ENCODE measurements around the gene BAHCC1. TPM values are rescaled to one million over a fixed set of nuclear protein-coding genes. Genes with fewer than 3 reads are reported as not detected.

Gene BAHCC1
- total and polyA plus RNA-seq, 2 donors from 2014 or later = 2.6 to 20.5 TPM

GRCh38 chr17:81399481-81400153, 4.4 kb downstream of the BAHCC1 start:
- TF ChIP-seq, protein P1, sequence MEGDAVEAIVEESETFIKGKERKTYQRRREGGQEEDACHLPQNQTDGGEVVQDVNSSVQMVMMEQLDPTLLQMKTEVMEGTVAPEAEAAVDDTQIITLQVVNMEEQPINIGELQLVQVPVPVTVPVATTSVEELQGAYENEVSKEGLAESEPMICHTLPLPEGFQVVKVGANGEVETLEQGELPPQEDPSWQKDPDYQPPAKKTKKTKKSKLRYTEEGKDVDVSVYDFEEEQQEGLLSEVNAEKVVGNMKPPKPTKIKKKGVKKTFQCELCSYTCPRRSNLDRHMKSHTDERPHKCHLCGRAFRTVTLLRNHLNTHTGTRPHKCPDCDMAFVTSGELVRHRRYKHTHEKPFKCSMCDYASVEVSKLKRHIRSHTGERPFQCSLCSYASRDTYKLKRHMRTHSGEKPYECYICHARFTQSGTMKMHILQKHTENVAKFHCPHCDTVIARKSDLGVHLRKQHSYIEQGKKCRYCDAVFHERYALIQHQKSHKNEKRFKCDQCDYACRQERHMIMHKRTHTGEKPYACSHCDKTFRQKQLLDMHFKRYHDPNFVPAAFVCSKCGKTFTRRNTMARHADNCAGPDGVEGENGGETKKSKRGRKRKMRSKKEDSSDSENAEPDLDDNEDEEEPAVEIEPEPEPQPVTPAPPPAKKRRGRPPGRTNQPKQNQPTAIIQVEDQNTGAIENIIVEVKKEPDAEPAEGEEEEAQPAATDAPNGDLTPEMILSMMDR (IDR thresholded peaks at IDR 0.05; ENCODE audit: borderline replicate concordance, extremely low read depth, insufficient read depth) = no peak
- peaks cover 0 to 31% (median 30%) of the 10 kb centered on the region in 3 donors for H3K4me1 ChIP-seq (ENCODE audit: control insufficient read depth in 2 of 3, insufficient read depth in 2 of 3, low read depth in 1 of 3, low read length in 3 of 3)
- FAIRE-seq = no peak

DNA sequence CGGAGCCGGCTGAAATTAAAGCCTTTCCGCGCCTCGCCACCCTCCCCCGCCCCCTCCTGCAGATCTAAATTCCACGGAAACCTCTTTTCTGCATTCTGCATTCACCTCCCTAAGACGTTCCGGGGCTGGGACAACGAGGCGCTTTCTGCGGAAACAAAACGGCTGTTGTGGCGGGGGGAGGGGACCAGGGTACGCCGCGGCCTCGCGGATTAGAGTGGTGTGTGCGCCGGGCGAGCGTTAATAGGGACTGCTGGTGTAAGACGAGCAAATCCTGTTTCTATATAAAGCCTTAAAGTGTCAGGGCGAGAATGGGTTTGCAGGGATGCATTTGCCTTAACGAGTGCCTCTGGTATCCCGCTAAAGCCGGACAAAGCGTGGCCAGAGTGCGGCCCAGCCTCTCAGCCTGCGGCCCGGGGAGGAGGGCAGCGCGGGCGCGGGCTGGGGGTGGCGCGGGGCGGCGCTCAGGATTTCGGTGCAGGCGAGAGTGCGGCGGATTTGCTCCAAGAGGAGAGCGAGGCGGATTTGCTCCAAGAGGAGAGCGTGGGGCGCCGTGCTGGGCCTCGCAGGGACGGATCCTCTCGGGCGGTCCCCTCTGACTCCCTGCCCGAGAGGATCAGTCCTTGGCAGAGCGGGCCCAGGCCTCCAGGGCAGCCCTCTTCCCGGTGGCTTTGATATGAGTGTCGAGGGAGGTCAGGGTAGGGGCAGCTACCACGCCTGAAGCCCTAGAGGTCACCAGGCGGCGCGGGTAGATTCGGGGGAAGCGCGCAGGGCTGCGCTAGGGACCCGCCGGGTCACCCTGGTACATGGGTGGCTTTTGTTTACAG, 5.1 kb downstream of the BAHCC1 start:
- FAIRE-seq = no peak
- intact Hi-C loops (cut with DNase I) = no loop called here
- peak overlapping the region; percentile 58 to 73 (median 67) for H3K4me3 ChIP-seq (ENCODE audit: low read length in 3 of 3)
- TF ChIP-seq, protein P1 (IDR thresholded peaks at IDR 0.05; ENCODE audit: borderline replicate concordance, extremely low read depth, insufficient read depth) = no peak
- peak overlapping the region in 2 of 3 donors; percentile 26 to 75 for H3K9ac ChIP-seq (ENCODE audit: low read length in 3 of 3)
- peak overlapping the region; percentile 80 to 93 for H3K27ac ChIP-seq (ENCODE audit: low read depth in 2 of 2, low read length in 2 of 2)
- no peaks in the 10 kb centered on the region for H3K36me3 ChIP-seq (ENCODE audit: control insufficient read depth in 2 of 3, insufficient read depth in 3 of 3, low read length in 3 of 3)
- H3K27me3 ChIP-seq (ENCODE audit: control insufficient read depth, insufficient read depth, low read length) = no peaks in the 10 kb centered on the region
- no peaks in the 10 kb centered on the region for H3K9me3 ChIP-seq (ENCODE audit: control insufficient read depth in 2 of 3, insufficient read depth in 1 of 3, low read length in 3 of 3)
- H3K4me1 ChIP-seq (ENCODE audit: control insufficient read depth in 2 of 3, insufficient read depth in 2 of 3, low read depth in 1 of 3, low read length in 3 of 3) = peaks cover 0 to 37% (median 33%) of the 10 kb centered on the region in 3 donors
- peak in 3 of 5 donors; percentile 65 to 77 (median 73) for DNase-seq

More at GRCh38 chr17:81399481-81400153, 4.4 kb downstream of the BAHCC1 start:
- intact Hi-C loops (cut with DNase I) = no loop called here
- H3K36me3 ChIP-seq (ENCODE audit: control insufficient read depth in 2 of 3, insufficient read depth in 3 of 3, low read length in 3 of 3) = no peaks in the 10 kb centered on the region
- H3K9ac ChIP-seq (ENCODE audit: low read length in 3 of 3) = peak overlapping the region in 1 of 3 donors; percentile 75
- H3K4me3 ChIP-seq (ENCODE audit: low read length in 3 of 3) = peak overlapping the region in 2 of 3 donors; percentile 67 to 73
- no peak for DNase-seq
- H3K9me3 ChIP-seq (ENCODE audit: control insufficient read depth in 2 of 3, insufficient read depth in 1 of 3, low read length in 3 of 3) = no peaks in the 10 kb centered on the region
- H3K27ac ChIP-seq (ENCODE audit: low read depth in 2 of 2, low read length in 2 of 2) = peak overlapping the region; percentile 80 to 93
- no peaks in the 10 kb centered on the region for H3K27me3 ChIP-seq (ENCODE audit: control insufficient read depth, insufficient read depth, low read length)

- Histone ChIP-seq H3K27me3 (ENCODE audit: control insufficient read depth, insufficient read depth, low read length) (no peaks in the 10 kb centered on the region), H3K4me3 (ENCODE audit: low read length in 3 of 3) (peak overlapping the region in 1 of 3 donors; percentile 67), H3K4me1 (ENCODE audit: control insufficient read depth in 2 of 3, insufficient read depth in 2 of 3, low read depth in 1 of 3, low read length in 3 of 3) (peaks cover 0 to 41% (median 37%) of the 10 kb centered on the region in 3 donors), H3K27ac (ENCODE audit: low read depth in 2 of 2, low read length in 2 of 2) (peak overlapping the region; percentile 72 to 76), H3K9me3 (ENCODE audit: control insufficient read depth in 2 of 3, insufficient read depth in 1 of 3, low read length in 3 of 3) (no peaks in the 10 kb centered on the region), H3K36me3 (ENCODE audit: control insufficient read depth in 2 of 3, insufficient read depth in 3 of 3, low read length in 3 of 3) (no peaks in the 10 kb centered on the region), H3K9ac (ENCODE audit: low read length in 3 of 3) (peak overlapping the region in 2 of 3 donors; percentile 48 to 75)
- TF ChIP-seq, protein P1 (IDR thresholded peaks at IDR 0.05; ENCODE audit: borderline replicate concordance, extremely low read depth, insufficient read depth) = no peak
- DNase-seq (peak in 1 of 5 donors; percentile 43), FAIRE-seq (no peak)
- intact Hi-C loops (cut with DNase I) = no loop called here
Measured at GRCh38 chr17:81400996-81401722, 5.9 kb downstream of the BAHCC1 start.
